GM12878 (cell line): ENCODE results near the gene ZYG11A. TPM values are rescaled to one million over a fixed set of nuclear protein-coding genes. Genes with fewer than 3 reads are reported as not detected.

Source experiments
- ATAC-seq: fragments of 200-7000 bp; cut with Tn5 transposase; 3 replicates; pipeline ENCODE4 v1.9.1; 2020; ENCODE audit warnings: mild to moderate bottlenecking, moderate library complexity
- BruUV-seq: library from RNA; stranded (reverse); fragments of 400-500 nt; replicated peaks from 2 replicates; lab custom pipeline; 2021; lab: Mats Ljungman, UMichigan
- CTCF ChIA-PET: fragments of 300-600 bp; sonication (Branson Sonifier 250); formaldehyde crosslinking; extraction: SDS; loops from one replicate; lab custom pipeline; 2021; ENCODE audit warnings: inconsistent platforms; lab: Yijun Ruan, JAX
- POLR2A ChIA-PET: fragments of 350-600 bp; formaldehyde crosslinking; extraction: SDS; loops from one replicate; lab custom pipeline; 2021; ENCODE audit warnings: inconsistent platforms; lab: Charles Lee
- RAD21 ChIA-PET: fragments of 300-600 bp; sonication (Branson Sonifier 250); formaldehyde crosslinking; loops from one replicate; lab custom pipeline; 2023; ENCODE audit warnings: antibody characterized with exemption; ENCODE audit not compliant: unreplicated experiment; lab: Charles Lee
- SMC1A ChIA-PET: fragments of 300-600 bp; sonication (Branson Sonifier 250); formaldehyde crosslinking; loops from one replicate; lab custom pipeline; 2023; ENCODE audit not compliant: unreplicated experiment, uncharacterized antibody; lab: Charles Lee
- DNase-seq: peaks from one replicate; pipeline ENCODE4 v3.0.0-alpha.2; 2011; ENCODE audit warnings: low read depth, low spot score
- FAIRE-seq: peaks from 3 replicates; lab custom pipeline; 2011; peaks lifted over from hg19 to GRCh38; lab: Jason Lieb, UNC
- H2AFZ ChIP-seq: 2 replicates; pipeline ENCODE4 v1.6.0; 2011; ENCODE audit warnings: low read depth, low read length, control low read depth; ENCODE audit not compliant: control insufficient read depth
- H3K27ac ChIP-seq: 2 replicates; pipeline ENCODE4 v1.5.1; 2011; ENCODE audit warnings: control low read depth; ENCODE audit not compliant: control insufficient read depth, insufficient read depth
- H3K27me3 ChIP-seq, 2 experiments: replicated peaks in 1 of 2; 2 replicates each; pipeline versions ENCODE4 v1.6.0 to v1.6.1; 2011; ENCODE audit warnings: low read length in 1 of 2; ENCODE audit not compliant: control insufficient read depth in 2 of 2, insufficient read depth in 2 of 2
- H3K36me3 ChIP-seq, 2 experiments: 2 replicates each; pipeline ENCODE4 v1.5.1; 2011; ENCODE audit warnings: low read length in 1 of 2; ENCODE audit not compliant: control insufficient read depth in 2 of 2, insufficient read depth in 2 of 2
- H3K4me1 ChIP-seq: 2 replicates; pipeline ENCODE4 v1.6.1; 2011; ENCODE audit warnings: mild to moderate bottlenecking, low read length, moderate library complexity, mixed read lengths; ENCODE audit not compliant: control insufficient read depth, insufficient read depth
- H3K4me2 ChIP-seq: 2 replicates; pipeline ENCODE4 v1.6.0; 2011; ENCODE audit warnings: control low read depth; ENCODE audit not compliant: control insufficient read depth, insufficient read depth
- H3K4me3 ChIP-seq: fragments of 200-600 bp; sonication (generic); 2 replicates; pipeline ENCODE4 v1.5.1; 2016
- H3K79me2 ChIP-seq: 2 replicates; pipeline ENCODE4 v1.6.0; 2011; ENCODE audit warnings: low read length; ENCODE audit not compliant: control insufficient read depth, insufficient read depth
- H3K9ac ChIP-seq: 2 replicates; pipeline ENCODE4 v1.8.0; 2011; ENCODE audit warnings: low read length, control low read depth, mixed read lengths; ENCODE audit not compliant: control insufficient read depth, insufficient read depth
- H3K9me3 ChIP-seq: replicated peaks from 3 replicates; pipeline ENCODE4 v1.5.1; 2011; ENCODE audit warnings: mild to moderate bottlenecking, low read length; ENCODE audit not compliant: control insufficient read depth, insufficient read depth
- H4K20me1 ChIP-seq: 2 replicates; pipeline ENCODE4 v1.6.0; 2011; ENCODE audit not compliant: control insufficient read depth, insufficient read depth
- BACH1 ChIP-seq: fragments of 450-650 bp; IDR thresholded peaks from 2 replicates; pipeline ENCODE4 v1.6.1; 2017; ENCODE audit warnings: mild to moderate bottlenecking, borderline replicate concordance
- HDAC2 ChIP-seq: fragments of 200-600 bp; sonication (generic); IDR thresholded peaks from 2 replicates; pipeline ENCODE4 v1.6.1; 2017
- IKZF1 ChIP-seq: fragments of 450-650 bp; conservative IDR thresholded peaks from 2 replicates; pipeline ENCODE4 v1.6.1; 2017; ENCODE audit warnings: antibody characterized with exemption, mild to moderate bottlenecking
- IRF4 ChIP-seq: IDR thresholded peaks from 2 replicates; pipeline ENCODE4 v1.6.1; 2011; ENCODE audit warnings: low read depth, low read length
- NRF1 ChIP-seq: conservative IDR thresholded peaks from 2 replicates; pipeline ENCODE4 v1.6.1; 2011; ENCODE audit warnings: mild to moderate bottlenecking, low read depth, low read length, improper control_type of control experiment
- POLR2A ChIP-seq: IDR thresholded peaks from 2 replicates; pipeline ENCODE4 v1.6.1; 2011; ENCODE audit warnings: low read depth, mild to moderate bottlenecking, low read length
- ZNF687 ChIP-seq: fragments of 450-650 bp; IDR thresholded peaks from 2 replicates; pipeline ENCODE4 v1.6.1; 2017; ENCODE audit warnings: mild to moderate bottlenecking, moderate library complexity
- WGBS: methylation state at CpG from one replicate; pipeline ENCODE4 v1.1.6; 2016; ENCODE audit warnings: low lambda C conversion rate; ENCODE audit not compliant: insufficient replicate concordance, insufficient coverage; ENCODE audit errors: missing lambda C conversion rate; 5-methylcytosine and 5-hydroxymethylcytosine counted together
- in situ Hi-C: fragments of 300-500 bp; cut with MboI; formaldehyde crosslinking; loops from 9 replicates; pipeline ENCODE4 v1.14.3; 2018; ENCODE audit warnings: mixed read lengths
- intact Hi-C: fragments of 100-400 bp; cut with micrococcal nuclease; formaldehyde crosslinking; loops from one replicate; pipeline ENCODE4 v1.14.2; 2022; ENCODE audit not compliant: unreplicated experiment
- polyA plus RNA-seq, 11 experiments: library from polyadenylated mRNA; depleted of rRNA in 4 of 11; unstranded in 6 of 11; stranded (reverse) in 5 of 11; fragments of >200 nt; fragmentation: Nextera tagmentation in 4 of 11; fragmentation: Illumina TruSeq in 1 of 11; extraction: Ambion mirVana in 4 of 11; extraction: Trizol in 1 of 11; gene quantifications; 1 replicate in 1 of 11; 2 replicates in 10 of 11; pipeline versions ENCODE4 v1.2.1 to v1.2.3, GENCODE V29; 2011 to 2016; ENCODE audit warnings: inconsistent platforms in 2 of 11, missing spikeins in 2 of 11, low read depth in 1 of 11
- total RNA-seq, 4 experiments: library from RNA; depleted of rRNA in 3 of 4; stranded (reverse); fragments of >200 nt in 3 of 4; fragmentation: Illumina TruSeq in 1 of 4; extraction: Trizol in 1 of 4; gene quantifications; 2 replicates each; pipeline versions ENCODE4 v1.2.1 to v1.2.3, GENCODE V29; 2013 to 2021

The ZYG11A gene
- total and polyA plus RNA-seq, 10 of the 15 experiments (the other 5 are each of a cell fraction or from before 2014, with no cell fraction given): 0.22 to 6.4 (median 0.68) TPM

- ChIA-PET RAD21 (interaction anchor here (0.5 kb wide), 1 partner anchor 374 kb away, joined by 3 read pairs; the partner anchor contains the start of gene TUT4), SMC1A (interaction anchor here (1.0 kb wide), 1 partner anchor 22 kb away, joined by 4 read pairs; no protein-coding TSS in a partner anchor), CTCF (no interaction called here), POLR2A (interaction anchor here (0.9 kb wide), 1 partner anchor 522 kb away, joined by 3 read pairs; no protein-coding TSS in a partner anchor)
- Histone ChIP-seq H3K36me3 (no peaks in the 10 kb centered on the region), H3K27me3 (no peaks in the 10 kb centered on the region), H3K9ac (peak within 1 kb of the TSS; percentile 79), H4K20me1 (no peaks in the 10 kb centered on the region), H3K9me3 (no peaks in the 10 kb centered on the region), H3K4me2 (peak within 1 kb of the TSS; percentile 91), H3K4me3 (peak within 1 kb of the TSS; percentile 79), H3K4me1 (no peaks in the 10 kb centered on the region; the same call in 1 of the 2 replicates), H3K27ac (no peak within 1 kb of the TSS), H3K79me2 (no peaks in the 10 kb centered on the region; the same call in 1 of the 2 replicates), H2AFZ (peak within 1 kb of the TSS; percentile 94)
- BruUV-seq: no TSS peak
- peak; percentile 35 for TF ChIP-seq IKZF1
- TF ChIP-seq BACH1: peak; percentile 29; the same call in 1 of the 2 replicates
- TF ChIP-seq POLR2A: peak; percentile 79
- TF ChIP-seq ZNF687: peak; percentile 74; the same call in 1 of the 2 replicates
- TF ChIP-seq IRF4: no peak
- peak; percentile 30; the same call in 1 of the 2 replicates for TF ChIP-seq NRF1
- TF ChIP-seq HDAC2: no peak
- DNase-seq (no peak), ATAC-seq (peak; percentile 94), FAIRE-seq (no peak)
- WGBS: 5% methylated on average over 44 of the region's 65 CpGs
- intact Hi-C loops (no loop called here), in situ Hi-C loops (no loop called here)
Observed at GRCh38 chr1:52927212-52928014, 84.9 kb downstream of the ZYG11A start, which contains the start of gene SCP2. Gene SCP2 (plus strand): TSS chr1:52927276. CDS start chr1:52927397, 121 bp downstream.
